HG03457 (cell line): ENCODE data around the gene RIIAD1.

Experiments
- ATAC-seq: cut with Tn5 transposase; IDR thresholded peaks from one replicate; pipeline ENCODE4 v1.9.1; 2021; ENCODE audit warnings: moderate number of reproducible peaks; ENCODE audit not compliant: unreplicated experiment

Gene RIIAD1

DNA sequence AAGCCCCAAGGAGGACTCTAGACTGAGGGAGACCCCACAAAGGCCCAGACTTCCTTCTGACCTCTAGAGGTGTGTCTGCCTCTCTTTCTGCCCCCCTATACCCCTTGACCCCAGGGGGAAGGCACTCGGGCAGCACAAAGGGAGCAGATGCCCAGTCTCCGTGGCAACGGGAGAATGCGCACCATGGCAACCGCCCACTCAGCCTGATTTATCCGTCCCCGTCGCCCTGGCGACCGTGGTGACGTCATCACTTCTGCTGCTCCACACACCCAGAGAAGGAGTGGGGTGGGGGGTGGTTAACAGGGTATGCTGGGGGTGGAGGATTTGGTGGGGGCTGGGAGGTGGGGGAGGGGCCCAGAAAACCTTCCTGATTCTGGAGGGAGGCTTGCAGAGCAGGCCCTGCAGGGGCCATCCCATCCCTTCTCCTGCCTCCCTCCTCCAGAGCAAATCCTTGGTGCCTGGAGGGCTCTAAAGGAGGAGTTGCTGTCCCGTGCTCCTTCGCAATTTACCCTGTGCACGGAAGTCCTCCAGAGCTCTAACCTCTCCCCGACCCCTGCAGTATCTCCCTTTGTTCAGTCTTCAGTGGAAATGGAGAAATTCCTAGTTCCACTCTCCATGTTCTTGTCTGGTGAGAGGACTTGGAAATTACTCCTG, 11.0 kb upstream of the RIIAD1 start:
- ATAC-seq = no peak

DNA sequence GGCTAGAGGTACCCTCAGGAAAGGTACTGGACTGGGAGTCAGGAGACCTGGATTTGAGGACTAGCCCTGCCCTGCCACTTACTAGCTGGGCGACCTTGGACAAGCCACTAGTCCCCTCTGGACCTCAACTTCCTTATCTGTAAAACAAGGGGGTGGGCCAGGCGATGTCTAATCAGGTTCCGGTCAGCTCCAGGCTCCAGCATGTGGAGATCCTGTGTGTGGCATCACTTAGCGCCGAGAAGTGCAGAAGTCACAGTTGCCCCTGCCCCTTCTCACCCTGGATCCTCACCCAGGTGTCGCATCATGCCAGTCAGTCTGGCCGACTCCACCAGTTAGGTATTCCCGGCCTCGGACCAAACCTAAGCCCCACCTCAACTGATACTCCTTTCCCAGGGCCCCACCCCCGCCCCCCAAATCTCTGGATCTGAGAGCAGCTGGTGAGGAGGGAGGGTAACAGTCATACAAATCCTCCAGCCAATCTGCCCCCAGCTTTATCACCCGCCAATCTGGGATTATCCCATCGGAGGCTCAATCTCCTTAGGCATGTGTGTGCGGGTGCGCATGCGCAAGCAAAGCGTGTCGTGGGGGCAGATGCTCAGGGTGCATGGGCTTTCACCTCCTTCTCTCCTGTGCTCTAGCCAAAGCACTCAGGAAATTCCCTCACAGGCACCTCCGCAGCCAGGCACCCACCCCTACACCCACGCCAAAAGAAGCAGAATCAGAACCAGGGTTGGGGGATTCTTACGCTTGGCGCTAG, 10.1 kb upstream of the RIIAD1 start:
- ATAC-seq = no peak

DNA sequence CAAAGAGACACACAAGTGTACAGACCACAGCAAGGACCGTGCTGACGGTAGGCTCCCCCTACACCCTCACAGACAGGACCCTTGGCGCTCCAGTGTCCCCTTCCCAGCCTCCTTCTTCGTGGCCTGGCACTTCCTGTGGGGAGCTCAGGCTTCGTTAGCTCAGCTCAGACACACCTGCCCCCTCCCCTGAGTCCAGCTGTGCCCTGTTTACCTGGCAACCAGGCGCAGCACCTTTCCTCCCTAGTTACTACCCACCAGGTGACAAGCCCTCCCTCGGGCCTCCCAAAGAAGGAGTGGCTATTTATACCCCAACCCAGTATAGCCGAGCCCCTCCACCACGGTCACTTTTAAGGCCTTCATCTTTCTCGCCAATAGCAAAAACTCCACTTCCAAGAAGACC, 9.4 kb upstream of the RIIAD1 start:
- ATAC-seq = no peak

DNA sequence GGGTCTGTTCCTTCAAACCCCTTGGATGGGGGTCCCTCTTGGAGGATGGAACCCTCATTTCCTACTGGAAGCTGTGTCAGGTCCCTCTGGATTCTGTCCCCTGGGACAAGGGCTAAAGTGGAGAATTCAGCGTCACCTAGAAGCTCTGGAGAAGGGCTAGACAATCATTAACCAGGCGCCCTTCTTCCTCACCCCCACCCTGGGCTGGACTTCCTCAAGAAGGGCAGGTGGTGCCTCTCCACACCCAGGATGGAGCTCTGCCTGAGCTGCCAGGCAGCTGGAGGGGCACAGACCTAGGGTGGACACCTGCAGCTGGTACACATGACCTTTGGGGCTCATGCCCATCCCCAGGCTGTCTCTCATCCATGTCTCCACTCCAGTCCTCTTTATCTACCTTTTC, 8.3 kb upstream of the RIIAD1 start:
- no peak for ATAC-seq

DNA sequence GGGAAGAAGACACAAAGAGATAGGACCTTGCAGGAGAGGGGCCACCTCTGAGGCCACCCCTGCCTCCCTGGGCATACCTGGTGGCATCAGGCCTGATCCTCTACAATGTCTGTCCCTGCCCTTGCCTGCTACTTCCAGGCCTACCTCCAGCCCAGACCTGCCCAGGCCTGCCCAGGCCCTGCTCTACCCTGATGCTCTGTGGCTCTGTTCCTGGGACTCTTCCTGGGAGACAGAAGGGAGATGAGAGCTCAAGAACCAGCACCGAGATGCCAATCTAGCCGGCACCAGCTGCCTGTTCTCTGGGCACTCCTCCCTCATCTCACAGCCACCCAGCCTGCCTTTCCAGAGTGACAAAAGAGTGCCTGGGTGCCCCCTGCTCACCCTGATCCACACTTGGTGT, 7.4 kb upstream of the RIIAD1 start:
- ATAC-seq = no peak

DNA sequence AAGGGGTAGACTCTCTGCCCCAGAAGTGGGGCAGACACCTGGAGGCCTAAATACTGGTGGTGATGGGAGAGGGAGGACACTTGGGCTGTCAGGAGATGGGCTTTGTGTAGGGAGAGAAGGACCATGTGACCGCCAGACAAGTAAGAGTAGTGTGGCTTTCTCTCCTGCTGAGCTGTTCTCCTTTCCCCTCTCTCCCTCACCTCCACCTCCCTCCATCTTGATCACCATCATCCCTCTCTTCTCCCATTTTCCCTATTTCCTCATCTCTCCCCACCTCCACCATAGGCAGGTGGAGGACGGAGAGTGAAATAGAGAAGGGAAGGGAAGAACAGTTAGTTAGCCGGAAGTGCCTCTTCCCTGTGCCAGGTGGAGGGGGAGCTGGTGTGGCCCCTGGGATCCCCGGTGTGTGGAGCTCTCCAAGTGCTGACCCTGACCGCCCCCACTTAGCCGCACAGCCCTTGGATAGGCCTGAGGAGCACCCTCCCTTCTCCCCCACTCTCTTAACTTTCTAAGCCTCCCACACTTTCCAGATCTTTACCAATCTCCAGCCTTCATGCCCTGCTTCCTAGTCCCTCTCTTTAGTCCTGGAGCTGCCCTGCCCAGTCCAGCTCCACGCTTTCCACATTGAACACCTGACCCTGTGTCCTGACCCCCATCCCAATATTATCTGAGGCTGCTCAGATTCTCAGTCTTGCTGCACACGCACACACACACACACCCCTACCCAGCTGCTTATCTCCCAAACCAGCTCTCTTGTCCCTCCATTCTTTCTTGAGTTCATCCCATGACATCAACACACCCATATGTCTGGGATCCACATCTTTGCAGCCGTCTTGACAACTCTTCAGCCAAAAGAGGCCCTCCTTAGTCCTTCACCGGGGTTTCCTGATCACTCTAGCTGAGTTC, 6.2 kb upstream of the RIIAD1 start:
- ATAC-seq = no peak

DNA sequence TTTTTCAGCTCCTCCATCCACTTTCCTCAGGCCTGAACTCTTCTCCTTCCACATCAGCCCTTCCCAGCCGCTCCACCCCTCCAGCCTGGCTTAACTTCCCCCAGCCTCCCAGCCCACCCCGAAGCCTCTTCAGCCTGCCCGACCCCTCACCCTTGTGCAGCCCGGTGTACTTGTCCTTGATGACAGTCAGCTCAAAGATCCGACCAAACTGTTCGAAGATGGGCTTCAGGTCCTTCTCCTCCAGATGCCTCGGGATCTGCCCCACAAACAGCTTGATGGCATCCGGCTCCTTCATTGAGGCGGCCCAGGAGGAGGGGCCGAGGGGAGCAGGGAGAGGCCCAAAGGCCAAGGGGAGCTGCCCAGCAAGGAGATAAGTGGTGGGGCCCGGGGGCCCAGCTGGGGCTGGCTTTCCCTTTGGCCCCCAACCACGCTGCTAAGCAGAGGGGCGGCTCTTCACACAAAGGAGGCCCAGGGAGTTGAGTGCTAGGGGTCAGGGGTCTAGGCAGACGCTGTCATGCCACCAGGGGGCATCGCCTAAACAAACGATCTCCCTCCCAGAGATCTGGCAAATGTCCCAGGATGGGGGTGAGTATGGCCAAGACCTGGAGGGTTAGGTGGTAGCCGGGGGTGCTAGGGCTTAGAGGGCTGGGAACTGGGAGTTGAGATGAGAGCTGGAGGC, 5.5 kb upstream of the RIIAD1 start:
- ATAC-seq = no peak

DNA sequence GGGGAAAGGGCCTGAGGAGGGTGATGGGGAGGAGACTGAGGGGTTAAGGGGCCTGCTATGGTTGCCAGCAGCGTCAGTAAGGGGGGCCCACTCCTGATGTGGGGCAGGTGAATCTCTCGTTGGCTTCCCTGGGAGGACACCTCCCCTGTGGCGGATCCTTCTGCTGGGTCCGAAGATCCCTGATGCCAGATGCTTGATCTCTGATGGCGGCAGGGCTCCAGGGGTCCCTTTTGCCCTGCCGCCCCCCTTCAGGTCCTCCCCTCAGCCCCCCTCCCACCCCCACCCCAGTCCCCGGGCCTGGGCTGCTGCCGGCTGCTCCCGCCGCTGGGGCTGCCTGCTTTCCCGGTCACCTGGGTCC, 4.9 kb upstream of the RIIAD1 start:
- ATAC-seq = no peak

DNA sequence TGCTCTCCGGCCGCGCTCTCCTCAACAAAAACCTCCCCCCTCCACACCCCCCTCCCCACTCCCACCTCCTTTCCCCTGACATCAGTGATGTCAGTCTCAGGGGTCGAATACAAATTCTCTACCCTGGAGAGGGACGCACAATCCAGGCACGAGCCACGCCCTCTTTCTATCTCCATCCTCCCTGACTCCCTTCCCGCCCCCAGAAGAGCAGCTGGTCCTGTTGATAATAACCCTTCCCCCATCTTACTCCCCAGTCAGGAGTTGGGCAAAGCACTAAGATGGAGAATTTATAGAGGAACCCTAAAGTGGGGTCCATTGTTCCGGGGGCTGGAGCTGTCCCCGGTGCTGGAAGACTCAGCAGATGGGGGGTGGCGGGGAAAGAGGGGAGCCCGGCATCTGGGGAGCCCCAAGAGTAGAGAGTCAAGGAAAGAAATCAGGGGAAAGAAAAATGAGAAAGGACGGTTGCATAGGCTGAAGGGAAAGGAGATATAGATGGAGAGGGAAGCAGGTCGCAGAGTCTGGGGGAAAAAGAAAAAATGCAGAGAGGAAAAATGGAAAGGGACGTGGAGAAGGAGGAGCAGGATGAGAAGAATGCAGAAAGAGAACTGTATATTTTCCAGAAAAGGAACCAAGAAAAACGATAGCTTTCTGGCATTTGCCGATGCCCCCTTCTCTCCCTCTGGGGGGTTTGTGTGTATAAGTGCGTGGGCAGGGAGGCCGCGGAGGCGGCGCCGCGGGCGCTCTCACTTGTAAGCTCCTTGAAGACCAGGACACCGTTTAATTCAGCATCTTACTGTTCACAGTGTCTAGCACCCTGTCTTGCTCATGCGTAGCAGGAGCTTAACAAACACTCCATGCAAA, 4.3 kb upstream of the RIIAD1 start, which contains the start of gene CELF3:
Gene CELF3, minus strand, starts transcription at position 33 of the 861 bp plus-strand sequence. CDS start 783 bp downstream, outside the sequence.
- ATAC-seq = no peak

DNA sequence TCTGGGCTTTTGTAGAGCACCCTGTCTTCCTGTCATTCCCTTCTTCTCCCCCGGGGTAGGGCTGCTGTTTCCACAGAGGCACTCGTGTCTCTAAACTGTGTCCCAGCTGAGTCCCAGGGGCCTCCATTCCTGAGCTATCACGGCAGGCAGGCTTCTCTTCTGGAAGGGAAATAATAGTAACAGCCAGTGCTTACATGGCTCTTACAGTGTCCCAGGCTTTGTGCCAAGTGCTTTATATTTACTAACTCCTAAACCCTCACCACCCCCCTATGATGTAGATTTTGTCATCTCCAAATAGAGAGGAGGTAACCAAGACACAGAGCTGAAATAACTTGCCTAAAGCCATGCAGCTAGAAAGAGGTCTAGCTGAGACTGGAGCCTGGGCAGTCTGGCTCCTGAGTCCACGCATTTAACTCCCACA, 3.3 kb upstream of the RIIAD1 start:
- no peak for ATAC-seq

DNA sequence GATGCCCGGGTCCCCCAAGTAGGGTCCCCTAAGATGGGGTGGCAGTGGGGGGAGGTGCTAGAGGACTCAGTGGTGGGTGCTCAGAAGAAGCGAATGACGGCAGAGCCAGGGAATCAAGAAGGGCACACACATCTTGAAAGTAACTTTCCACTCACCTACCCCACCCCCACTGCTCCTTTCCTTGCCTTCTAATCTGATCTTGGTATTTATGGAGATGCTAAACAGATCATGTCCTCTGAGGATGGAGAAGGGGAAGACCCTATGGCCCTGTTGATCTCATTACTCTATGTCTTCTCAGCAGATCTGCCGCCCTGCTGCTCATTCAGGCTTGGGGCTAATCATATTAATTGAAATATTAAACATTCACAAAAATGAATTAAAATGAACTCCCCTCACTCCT, 2.7 kb upstream of the RIIAD1 start:
- ATAC-seq = no peak

DNA sequence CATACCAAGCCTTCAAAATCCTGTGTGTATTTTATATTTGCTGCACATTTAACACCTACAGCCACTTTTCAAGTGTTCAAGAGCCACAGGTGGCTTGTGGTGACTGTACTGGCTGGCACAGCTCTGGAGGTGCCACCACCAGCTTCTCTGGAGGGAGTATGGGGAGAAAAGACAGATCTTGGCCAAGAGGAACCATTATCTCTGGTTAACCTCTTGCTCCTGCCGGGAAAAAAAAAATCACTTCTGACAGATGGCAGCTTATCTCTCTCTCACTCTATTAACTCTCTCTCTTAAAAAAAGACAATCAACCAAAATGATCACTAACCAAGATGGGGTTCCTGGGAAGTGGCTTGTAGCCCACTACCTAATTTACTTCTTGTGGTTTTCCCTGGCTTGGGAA, 1.2 kb upstream of the RIIAD1 start:
- no peak for ATAC-seq

DNA sequence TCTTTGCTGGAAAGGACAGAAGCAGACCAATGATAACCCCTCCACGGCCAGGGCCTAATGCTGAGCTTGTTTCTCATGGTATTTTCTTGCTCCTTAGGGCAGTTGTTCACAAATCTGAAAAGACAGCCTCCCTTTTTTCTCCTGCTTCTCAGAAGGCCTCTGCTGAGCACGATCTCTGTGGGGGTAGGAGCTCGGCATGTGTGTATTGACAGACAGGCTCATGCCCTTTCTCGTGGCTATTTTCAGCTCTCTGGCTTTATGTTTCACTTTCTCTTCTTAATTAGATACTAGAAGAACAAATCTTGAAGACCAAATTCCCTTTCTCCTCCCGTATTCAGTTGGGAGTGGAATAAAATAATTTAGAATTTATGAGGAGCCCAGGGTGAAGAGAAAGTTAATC, 768 bp upstream of the RIIAD1 start:
- ATAC-seq = no peak

DNA sequence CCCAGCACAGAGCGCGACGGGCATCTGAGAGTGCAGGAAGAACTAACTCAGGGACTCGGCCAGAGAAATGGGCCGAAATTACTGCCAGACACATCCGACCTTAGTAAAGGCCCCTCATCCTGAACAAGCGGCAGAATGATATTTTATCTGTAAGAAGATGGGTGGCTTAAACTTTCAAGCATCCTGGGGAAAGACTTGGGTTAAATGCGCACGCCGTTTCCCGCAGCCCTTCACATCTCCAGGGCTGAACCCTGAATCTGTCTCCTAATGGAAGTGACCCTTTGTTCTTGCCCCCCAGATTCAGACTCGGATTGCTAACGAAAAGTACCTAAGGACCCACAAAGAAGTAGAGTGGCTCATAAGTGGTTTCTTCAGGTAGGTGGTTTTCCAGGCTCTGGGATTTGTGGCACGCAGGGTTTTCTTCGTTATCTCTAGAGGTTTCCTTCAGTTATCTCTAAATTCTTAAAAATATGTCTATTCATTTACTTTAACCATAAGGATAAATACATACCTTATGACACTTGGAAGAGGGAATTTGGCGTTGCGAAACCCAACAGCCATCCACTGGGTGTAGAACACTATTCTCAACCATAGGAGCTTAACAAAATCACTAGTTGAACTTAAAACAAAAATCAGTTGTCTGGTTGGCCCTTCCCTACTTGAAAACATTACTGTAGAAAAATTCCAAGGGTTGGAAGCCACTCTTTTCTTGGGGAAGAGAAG, 627 bp downstream of the RIIAD1 start:
- no peak for ATAC-seq

DNA sequence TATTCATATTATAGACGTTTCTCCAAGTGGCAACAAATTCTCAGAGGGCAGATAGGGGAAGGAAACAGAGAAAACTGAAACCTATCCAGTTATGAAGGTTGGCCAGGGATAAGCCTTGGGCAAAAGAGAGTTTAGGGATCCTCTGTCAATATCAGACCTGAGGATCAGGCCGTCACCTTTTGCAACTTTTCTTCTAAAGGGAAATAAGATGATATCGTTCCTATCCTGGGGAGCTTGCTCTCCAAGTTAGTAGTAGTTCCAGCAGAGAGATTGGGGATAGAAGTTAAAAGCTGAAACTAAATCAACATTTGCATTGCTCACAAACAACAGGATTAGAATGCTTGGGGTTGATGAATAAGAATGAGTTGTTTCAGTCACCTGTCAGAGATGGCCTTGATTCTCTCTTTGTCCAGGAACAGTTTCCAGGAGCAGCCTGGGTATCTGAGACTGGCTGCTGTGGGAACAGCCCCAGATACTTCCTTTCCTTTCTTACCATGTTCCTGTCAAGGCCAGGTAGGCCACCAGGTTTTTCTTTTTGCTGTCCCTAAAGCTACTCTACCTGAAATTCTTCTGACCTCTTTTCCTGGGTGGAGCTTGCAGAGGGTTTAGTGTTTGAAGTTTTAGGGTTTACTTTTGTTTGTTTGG, 2.5 kb downstream of the RIIAD1 start:
- no peak for ATAC-seq

DNA sequence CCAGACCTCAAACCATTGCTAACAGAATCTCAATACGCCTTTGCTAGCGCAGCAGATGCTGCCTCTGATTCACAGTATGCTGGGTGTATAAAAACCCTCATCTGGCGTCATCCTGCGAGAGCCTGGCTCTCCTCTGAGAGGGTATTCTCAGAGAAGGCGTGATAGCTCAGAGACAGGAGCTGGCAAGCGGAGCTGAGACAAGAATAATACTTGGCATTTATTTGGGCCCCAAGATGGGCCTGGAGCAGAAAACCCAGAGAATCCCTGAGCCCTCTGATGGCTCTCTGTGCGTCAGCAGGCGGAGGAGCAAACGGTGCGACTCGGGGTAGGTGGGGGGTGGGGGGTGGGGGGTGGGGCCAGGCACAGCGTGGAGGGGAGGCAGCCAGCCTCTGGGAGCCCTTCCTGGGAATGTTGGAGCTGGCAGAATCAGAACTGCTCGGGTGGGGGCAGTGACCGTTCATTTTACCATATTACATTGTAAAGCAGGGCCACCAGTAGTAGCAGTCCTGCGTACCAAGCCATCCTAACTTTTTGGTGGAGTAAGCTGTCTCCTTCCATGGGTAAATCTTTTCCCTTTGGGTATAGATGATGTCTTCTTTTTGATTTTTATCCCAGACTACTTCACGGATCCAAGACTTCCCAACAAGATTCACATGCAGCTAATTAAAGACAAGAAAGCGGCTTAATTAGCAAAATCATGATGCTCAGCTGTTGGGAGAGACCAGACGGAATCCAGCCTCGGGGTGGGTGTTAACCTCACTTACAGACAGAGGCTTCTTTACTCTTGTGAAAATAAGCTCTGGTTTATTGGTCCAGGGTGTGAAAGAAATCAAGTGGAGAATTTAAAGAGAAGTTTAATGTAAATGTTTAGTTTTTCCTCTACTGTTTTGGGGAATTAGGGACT, 7.1 kb downstream of the RIIAD1 start:
- ATAC-seq = no peak

DNA sequence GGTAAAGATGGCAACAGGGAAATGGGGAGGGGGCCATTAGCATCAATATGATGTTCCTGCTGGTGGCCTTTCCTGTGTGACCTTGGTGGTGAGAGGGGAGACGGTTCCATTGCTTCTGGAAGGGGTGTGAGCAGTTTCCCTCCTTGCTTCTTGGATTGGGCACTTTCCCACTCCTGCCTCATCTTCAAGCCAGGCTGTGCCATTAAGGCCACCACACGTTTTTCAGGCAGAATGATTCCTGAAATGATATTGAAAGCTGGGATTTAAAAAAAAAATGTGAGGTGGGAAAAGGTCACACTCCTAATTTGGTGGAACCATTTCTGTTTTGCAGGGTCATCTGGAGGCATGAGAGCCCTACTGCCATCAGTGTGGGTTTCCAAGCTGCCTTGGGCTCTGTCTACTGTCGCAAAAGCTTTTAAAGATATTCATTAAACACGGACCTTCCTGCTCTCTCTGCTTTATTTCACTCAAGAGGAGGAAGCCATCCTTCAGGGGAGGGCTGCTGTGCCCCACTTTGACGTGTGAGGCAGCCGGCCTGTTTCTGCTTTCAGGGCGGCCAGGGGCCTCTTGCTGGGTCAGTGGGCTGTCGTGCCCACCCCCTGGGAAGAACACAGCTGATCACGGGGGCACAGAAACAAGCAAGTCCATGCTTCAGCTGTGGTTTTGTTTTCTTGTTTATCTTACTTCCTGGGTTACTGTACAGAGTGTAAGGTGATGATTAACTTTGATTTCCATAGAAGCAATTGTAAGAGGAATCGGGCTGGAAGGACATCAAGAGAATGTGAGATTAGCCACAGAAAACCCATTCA, 8.0 kb downstream of the RIIAD1 start:
- no peak for ATAC-seq
